ENCODE measurements around the gene LSM12.
"Not testable (repeated sequence)": the region's sequence is repeated elsewhere in the genome, so short reads cannot be mapped to it uniquely, and the experiment has no call there.

Gene LSM12

GRCh38 chr17:44066204-44066930, at the start of gene LSM12:
Gene LSM12 (minus strand): TSS chr17:44066671. CDS start chr17:44066587, 84 bp downstream.
- peak; percentile 90 for DNase-seq (ENCODE audit: low spot score)

GRCh38 chr17:44115585-44116415, 49.3 kb upstream of the LSM12 start:
- DNase-seq (ENCODE audit: low spot score) = peak; percentile 40

GRCh38 chr17:44113868-44114840, 47.7 kb upstream of the LSM12 start:
- DNase-seq (ENCODE audit: low spot score) = no peak

GRCh38 chr17:44113382-44113781, 46.9 kb upstream of the LSM12 start:
- no peak for DNase-seq (ENCODE audit: low spot score)

GRCh38 chr17:44112284-44113280, 46.1 kb upstream of the LSM12 start:
- DNase-seq (ENCODE audit: low spot score) = no peak

- no peak for DNase-seq (ENCODE audit: low spot score)
Observed at GRCh38 chr17:44111777-44112176, 45.3 kb upstream of the LSM12 start.

- DNase-seq (ENCODE audit: low spot score) = peak; percentile 85
Observed at GRCh38 chr17:44110823-44111633, 44.6 kb upstream of the LSM12 start.

GRCh38 chr17:44110011-44110686, 43.7 kb upstream of the LSM12 start:
- no peak for DNase-seq (ENCODE audit: low spot score)

- no peak for DNase-seq (ENCODE audit: low spot score)
Observed at GRCh38 chr17:44109312-44109630, 42.8 kb upstream of the LSM12 start.

GRCh38 chr17:44108440-44109311, 42.2 kb upstream of the LSM12 start:
- DNase-seq (ENCODE audit: low spot score) = peak; percentile 70

- no peak for DNase-seq (ENCODE audit: low spot score)
Observed at GRCh38 chr17:44106801-44107200, 40.3 kb upstream of the LSM12 start.

- no peak for DNase-seq (ENCODE audit: low spot score)
Observed at GRCh38 chr17:44105941-44106340, 39.5 kb upstream of the LSM12 start.

- no peak for DNase-seq (ENCODE audit: low spot score)
Observed at GRCh38 chr17:44105483-44105882, 39.0 kb upstream of the LSM12 start.

GRCh38 chr17:44102849-44103622, 36.6 kb upstream of the LSM12 start:
- DNase-seq (ENCODE audit: low spot score) = no peak

- DNase-seq (ENCODE audit: low spot score) = not testable (repeated sequence)
Observed at GRCh38 chr17:44101858-44102257, 35.4 kb upstream of the LSM12 start.

GRCh38 chr17:44097110-44097958, 30.9 kb upstream of the LSM12 start:
- DNase-seq (ENCODE audit: low spot score) = no peak
